ENCODE results near the gene ADAR.

DNA sequence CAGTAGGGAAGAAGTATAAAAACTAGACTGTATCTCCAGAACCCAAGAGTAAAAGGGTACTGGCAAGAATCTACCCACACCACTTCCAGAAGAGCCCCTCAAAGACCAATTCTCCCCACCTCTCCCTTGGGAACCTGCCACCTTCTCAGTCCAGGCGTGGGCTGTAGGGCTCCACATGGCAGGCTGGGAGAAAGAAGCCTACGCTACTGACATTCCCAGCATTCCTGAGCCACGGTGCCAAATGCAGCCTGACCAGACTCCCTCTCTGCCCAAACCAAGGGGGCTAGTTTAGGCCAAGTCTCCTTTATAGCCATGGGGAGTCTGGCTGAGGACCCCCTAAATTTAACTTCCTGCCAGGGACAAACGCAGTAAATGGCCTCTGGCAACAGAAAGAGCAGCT is 51.6 kb downstream of the ADAR start:
- no peak for TF ChIP-seq EZH2 (IDR thresholded peaks at IDR 0.05)
- no peak for TF ChIP-seq POLR2AphosphoS5 (IDR thresholded peaks at IDR 0.05; ENCODE audit: borderline replicate concordance, low read depth, low read length)
